Measurements from ENCODE around the gene RTN4R. TPM values are rescaled to one million over a fixed set of nuclear protein-coding genes. Genes with fewer than 3 reads are reported as not detected.

RTN4R gene
- total and polyA plus RNA-seq, 2 of the 4 experiments (the other 2 are of a cell fraction), result 0.18 to 0.94 TPM

DNA sequence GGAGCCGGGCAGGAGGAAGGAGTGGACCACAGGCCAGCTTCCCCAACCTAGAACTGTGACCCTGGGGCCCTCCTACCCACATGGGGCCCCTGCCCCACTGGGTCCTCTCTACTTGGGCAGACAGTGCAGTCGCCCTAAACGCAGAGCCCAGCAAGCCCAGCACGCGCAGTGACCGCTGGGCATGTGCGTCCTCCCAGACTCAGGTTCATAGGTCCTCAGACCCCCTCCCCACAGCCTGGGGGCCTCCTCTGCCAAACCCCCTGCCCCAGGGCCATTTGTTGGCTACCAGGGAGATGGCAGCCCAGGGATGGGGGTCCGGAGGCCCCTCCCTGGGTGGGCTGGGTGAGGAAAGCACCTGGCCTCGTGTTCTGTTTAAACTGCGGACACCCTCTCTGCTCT lies 23.9 kb downstream of the RTN4R start:
- Histone ChIP-seq H3K14ac (replicated peaks; ENCODE audit: low read depth, low read length) (no peak overlapping the region), H3K4me2 (ENCODE audit: low read depth, low read length) (no peak overlapping the region), H3K27ac (ENCODE audit: insufficient read depth, low read length) (no peak overlapping the region), H4K20me1 (ENCODE audit: insufficient read depth, low read length) (no peaks in the 10 kb centered on the region), H2AFZ (replicated peaks; ENCODE audit: low read length, poor library complexity) (peak overlapping the region; percentile 90), H2BK20ac (ENCODE audit: low read depth, low read length) (no peak overlapping the region), H3K4me3 (ENCODE audit: insufficient read depth, low read depth, low read length) (no peak overlapping the region), H3K36me3 (ENCODE audit: control insufficient read depth, insufficient read depth, low read length) (no peaks in the 10 kb centered on the region), H3K4ac (ENCODE audit: low read depth, low read length) (no peak overlapping the region), H2BK5ac (ENCODE audit: low read depth, low read length, poor library complexity, severe bottlenecking) (no peak overlapping the region), H2BK120ac (ENCODE audit: low read depth, low read length) (no peak overlapping the region), H4K91ac (ENCODE audit: insufficient read depth, low read depth, low read length) (no peak overlapping the region; the same call in 1 of the 2 replicates), H3K9me1 (ENCODE audit: insufficient read depth, low read length) (no peaks in the 10 kb centered on the region), H3K4me1 (ENCODE audit: control insufficient read depth, insufficient read depth, low read length) (peaks cover 5% of the 10 kb centered on the region), H2AK9ac (replicated peaks; ENCODE audit: low read depth, low read length, poor library complexity) (peak overlapping the region; percentile 65), H4K8ac (ENCODE audit: low read depth in 2 of 2, low read length in 2 of 2) (peak overlapping the region in 1 of 2 experiments; percentile 81; a peak in 2 of 4 replicates), H3K56ac (ENCODE audit: extremely low read depth, insufficient read depth, low read length) (no peak overlapping the region), H2BK15ac (ENCODE audit: low read depth, low read length) (no peak overlapping the region), H3K79me1 (ENCODE audit: low read depth in 1 of 2, low read length in 2 of 2) (no peaks in the 10 kb centered on the region), H3K23ac (ENCODE audit: low read depth, low read length) (no peak overlapping the region), H3K18ac (ENCODE audit: low read depth, low read length) (no peak overlapping the region), H3K9me3 (ENCODE audit: control insufficient read depth, insufficient read depth, low read length) (no peaks in the 10 kb centered on the region), H2AK5ac (ENCODE audit: low read depth, low read length) (no peak overlapping the region; the same call in 1 of the 2 replicates), H3K27me3 (ENCODE audit: control insufficient read depth, insufficient read depth, low read length) (peaks cover 2% of the 10 kb centered on the region; the same call in 1 of the 2 replicates), H3K9ac (ENCODE audit: low read depth, low read length) (no peak overlapping the region), H4K5ac (ENCODE audit: low read depth, low read length) (peak overlapping the region; percentile 57; the same call in 1 of the 2 replicates)
- ATAC-seq (ENCODE audit: low read depth) (no peak), DNase-seq (no peak)
- dilution Hi-C loops (cut with HindIII; ENCODE audit: low sequenced_read_pairs, unreplicated experiment), result no loop called here
- TF ChIP-seq SMC3 (IDR thresholded peaks at IDR 0.05; ENCODE audit: low read depth, low read length), result no peak
- TF ChIP-seq CHD1 (IDR thresholded peaks at IDR 0.05; ENCODE audit: low read depth, low read length), result no peak
- TF ChIP-seq CTCF (conservative IDR thresholded peaks at IDR 0.05; ENCODE audit: low read depth, low read length), result no peak
- no peak for TF ChIP-seq RFX5 (IDR thresholded peaks at IDR 0.05; ENCODE audit: low read depth, low read length)
- no peak for TF ChIP-seq BHLHE40 (IDR thresholded peaks at IDR 0.05; ENCODE audit: low read depth, low read length)
- no peak for TF ChIP-seq RAD21 (IDR thresholded peaks at IDR 0.05; ENCODE audit: low read length)
- no peak for TF ChIP-seq POLR2A (IDR thresholded peaks at IDR 0.05; ENCODE audit: low read depth, low read length)
- TF ChIP-seq NFE2L2 (IDR thresholded peaks at IDR 0.05; ENCODE audit: low read depth, low read length), result no peak
- TF ChIP-seq FOS (IDR thresholded peaks at IDR 0.05; ENCODE audit: low read depth, low read length), result no peak
- TF ChIP-seq MAFK (IDR thresholded peaks at IDR 0.05; ENCODE audit: low read depth, low read length), result no peak
- TF ChIP-seq CEBPB (IDR thresholded peaks at IDR 0.05; ENCODE audit: low read depth, low read length), result no peak
- TF ChIP-seq ELK1 (IDR thresholded peaks at IDR 0.05; ENCODE audit: borderline replicate concordance, low read depth, low read length), result no peak
- no peak for TF ChIP-seq USF2 (IDR thresholded peaks at IDR 0.05; ENCODE audit: low read depth, low read length)
- CTCF ChIA-PET, result no interaction called here
- in situ Hi-C loops (cut with MboI; ENCODE audit: low sequenced_read_pairs), result no loop called here
- intact Hi-C loops (cut with micrococcal nuclease), result no loop called here
- no TSS peak for BruUV-seq (replicated peaks)
- no CpG with 5 or more reads among the region's 10 CpGs for WGBS, 2 experiments (ENCODE audit: extremely low coverage in 2 of 2, insufficient read length in 1 of 2)
- POLR2A ChIA-PET (ENCODE audit: unreplicated experiment), result no interaction called here

Data from IMR-90 (cell line).